ENCODE measurements around the gene HMGB2.

Gene HMGB2

DNA sequence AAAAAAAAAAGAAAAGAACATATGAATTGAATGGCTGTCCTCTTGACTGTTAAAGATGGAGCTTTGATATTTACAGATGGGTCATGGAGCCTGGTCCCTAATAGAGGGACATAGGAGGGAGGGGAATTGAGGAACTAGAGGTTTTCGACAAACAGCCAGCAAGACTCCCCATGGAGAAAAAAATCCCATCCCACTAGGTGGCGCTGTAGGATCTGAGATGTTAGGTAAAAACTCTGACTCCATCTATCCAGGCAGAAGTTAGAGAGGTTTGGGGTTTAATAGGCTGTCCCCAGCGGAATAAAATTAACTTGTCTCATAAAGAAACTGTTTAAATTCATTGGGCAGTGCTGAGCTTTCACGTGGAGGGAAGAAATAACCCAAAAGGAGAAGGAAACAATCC lies 45.9 kb downstream of the HMGB2 start:
- Histone ChIP-seq H3K36me3 (ENCODE audit: control insufficient read depth in 2 of 2, insufficient read depth in 2 of 2, low read length in 2 of 2) (no peaks in the 10 kb centered on the region), H3K4me3 (ENCODE audit: low read length in 2 of 2) (no peak overlapping the region), H3K4me1 (ENCODE audit: control insufficient read depth, insufficient read depth, low read length) (no peaks in the 10 kb centered on the region), H3K9me3 (ENCODE audit: control insufficient read depth in 2 of 2, low read length in 2 of 2) (no peaks in the 10 kb centered on the region), H3K27me3 (ENCODE audit: control insufficient read depth in 1 of 2, insufficient read depth in 2 of 2, low read length in 2 of 2) (no peaks in the 10 kb centered on the region), H3K27ac (ENCODE audit: low read length) (no peak overlapping the region), H3K9ac (ENCODE audit: low read length in 2 of 2) (no peak overlapping the region)

DNA sequence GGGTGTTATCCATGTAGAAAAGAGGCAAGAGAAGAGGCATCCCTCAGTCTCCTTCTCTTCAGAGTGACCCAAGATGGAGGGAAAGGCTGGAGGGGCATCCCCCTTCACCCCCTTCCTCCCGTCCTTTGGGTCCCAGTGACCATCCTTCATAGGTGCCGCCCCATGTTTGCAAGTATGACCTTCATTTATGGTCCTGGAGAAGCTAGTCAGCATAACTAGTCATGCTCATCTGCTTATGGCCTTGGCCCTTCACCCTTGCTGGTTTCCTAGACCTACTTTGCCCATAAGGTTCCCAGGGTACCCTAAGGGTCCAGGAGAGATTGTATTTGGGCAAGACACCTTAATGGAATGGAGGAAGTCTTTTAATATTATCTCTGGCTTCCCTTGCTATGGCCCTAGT lies 46.7 kb downstream of the HMGB2 start:
- Histone ChIP-seq H3K4me1 (ENCODE audit: control insufficient read depth, insufficient read depth, low read length) (no peaks in the 10 kb centered on the region), H3K9me3 (ENCODE audit: control insufficient read depth in 2 of 2, low read length in 2 of 2) (no peaks in the 10 kb centered on the region)

DNA sequence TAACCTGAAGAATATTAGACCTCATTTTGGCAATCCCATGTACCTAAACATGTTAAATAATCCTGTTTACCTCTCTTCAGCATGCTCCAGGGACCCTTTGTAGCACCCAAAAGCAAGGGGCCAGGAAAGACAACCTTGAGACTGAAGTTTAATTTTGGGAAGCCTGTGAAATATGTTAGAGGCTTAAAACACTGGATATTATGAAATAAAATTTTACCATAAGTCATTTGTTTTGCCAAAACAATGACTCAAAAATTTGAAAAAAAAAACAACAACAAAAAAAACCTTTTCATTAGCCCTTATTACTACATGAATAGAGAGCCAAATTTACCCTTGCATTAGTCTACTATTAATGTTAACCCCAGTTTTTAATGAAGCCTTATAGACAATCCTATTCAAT lies 49.7 kb downstream of the HMGB2 start:
- Histone ChIP-seq H3K36me3 (ENCODE audit: control insufficient read depth in 2 of 2, insufficient read depth in 2 of 2, low read length in 2 of 2) (no peaks in the 10 kb centered on the region), H3K27me3 (ENCODE audit: control insufficient read depth in 1 of 2, insufficient read depth in 2 of 2, low read length in 2 of 2) (no peaks in the 10 kb centered on the region)

More for the DNA sequence above, 46.7 kb downstream of the HMGB2 start:
- H3K36me3 ChIP-seq (ENCODE audit: control insufficient read depth in 2 of 2, insufficient read depth in 2 of 2, low read length in 2 of 2), result no peaks in the 10 kb centered on the region
- no peak overlapping the region for H3K4me3 ChIP-seq (ENCODE audit: low read length in 2 of 2)
- no peak overlapping the region for H3K27ac ChIP-seq (ENCODE audit: low read length)
- H3K9ac ChIP-seq (ENCODE audit: low read length in 2 of 2), result no peak overlapping the region
- H3K27me3 ChIP-seq (ENCODE audit: control insufficient read depth in 1 of 2, insufficient read depth in 2 of 2, low read length in 2 of 2), result no peaks in the 10 kb centered on the region

DNA sequence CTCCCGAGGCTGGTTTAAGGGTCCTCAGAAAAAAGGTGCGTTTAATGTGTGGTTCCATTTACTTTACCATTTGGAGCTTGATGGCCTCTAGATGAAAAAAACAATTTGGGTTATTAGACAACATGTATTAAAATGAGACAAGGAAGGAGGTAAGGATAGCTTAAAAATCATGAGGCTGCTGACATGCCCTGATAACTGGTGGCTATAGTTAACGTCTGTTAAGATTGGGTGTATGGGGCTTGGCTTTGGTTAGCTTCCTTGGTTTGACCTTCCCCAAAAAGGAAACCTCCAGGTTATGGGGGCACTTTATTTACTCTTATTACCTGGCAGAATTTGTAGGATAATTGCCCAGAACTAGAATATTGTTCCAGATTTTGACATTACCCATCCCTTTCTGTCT lies 51.5 kb downstream of the HMGB2 start:
- Histone ChIP-seq H3K9me3 (ENCODE audit: control insufficient read depth in 2 of 2, low read length in 2 of 2) (no peaks in the 10 kb centered on the region), H3K27ac (ENCODE audit: low read length) (no peak overlapping the region), H3K9ac (ENCODE audit: low read length in 2 of 2) (no peak overlapping the region), H3K4me1 (ENCODE audit: control insufficient read depth, insufficient read depth, low read length) (no peaks in the 10 kb centered on the region), H3K4me3 (ENCODE audit: low read length in 2 of 2) (peak overlapping the region in 1 of 2 donors; percentile 44), H3K27me3 (ENCODE audit: control insufficient read depth in 1 of 2, insufficient read depth in 2 of 2, low read length in 2 of 2) (no peaks in the 10 kb centered on the region), H3K36me3 (ENCODE audit: control insufficient read depth in 2 of 2, insufficient read depth in 2 of 2, low read length in 2 of 2) (no peaks in the 10 kb centered on the region)

More for the DNA sequence above, 49.7 kb downstream of the HMGB2 start:
- H3K4me1 ChIP-seq (ENCODE audit: control insufficient read depth, insufficient read depth, low read length), result no peaks in the 10 kb centered on the region
- no peak overlapping the region for H3K27ac ChIP-seq (ENCODE audit: low read length)
- H3K9me3 ChIP-seq (ENCODE audit: control insufficient read depth in 2 of 2, low read length in 2 of 2), result no peaks in the 10 kb centered on the region
- no peak overlapping the region for H3K9ac ChIP-seq (ENCODE audit: low read length in 2 of 2)
- H3K4me3 ChIP-seq (ENCODE audit: low read length in 2 of 2), result no peak overlapping the region

DNA sequence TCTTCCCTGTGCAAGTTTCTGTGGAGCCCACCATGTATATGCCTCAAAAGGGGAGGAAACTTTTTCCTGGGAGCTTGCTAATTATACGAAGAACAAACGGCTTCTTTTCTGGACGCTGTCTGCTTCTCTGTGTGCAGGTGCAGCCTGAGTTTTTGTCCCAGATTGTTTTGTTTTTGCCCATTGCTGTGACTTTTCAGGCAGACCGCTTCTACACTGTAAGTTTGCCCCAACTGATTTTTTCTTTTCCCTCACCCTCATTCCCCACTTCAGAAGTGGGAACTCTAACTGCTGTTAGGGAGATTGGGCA lies 51.9 kb downstream of the HMGB2 start:
- H3K9me3 ChIP-seq (ENCODE audit: control insufficient read depth in 2 of 2, low read length in 2 of 2), result no peaks in the 10 kb centered on the region
- H3K9ac ChIP-seq (ENCODE audit: low read length in 2 of 2), result no peak overlapping the region
- no peak overlapping the region for H3K27ac ChIP-seq (ENCODE audit: low read length)
- no peaks in the 10 kb centered on the region for H3K4me1 ChIP-seq (ENCODE audit: control insufficient read depth, insufficient read depth, low read length)
- H3K36me3 ChIP-seq (ENCODE audit: control insufficient read depth in 2 of 2, insufficient read depth in 2 of 2, low read length in 2 of 2), result no peaks in the 10 kb centered on the region
- H3K4me3 ChIP-seq (ENCODE audit: low read length in 2 of 2), result peak overlapping the region in 1 of 2 donors; percentile 44
- no peaks in the 10 kb centered on the region for H3K27me3 ChIP-seq (ENCODE audit: control insufficient read depth in 1 of 2, insufficient read depth in 2 of 2, low read length in 2 of 2)

DNA sequence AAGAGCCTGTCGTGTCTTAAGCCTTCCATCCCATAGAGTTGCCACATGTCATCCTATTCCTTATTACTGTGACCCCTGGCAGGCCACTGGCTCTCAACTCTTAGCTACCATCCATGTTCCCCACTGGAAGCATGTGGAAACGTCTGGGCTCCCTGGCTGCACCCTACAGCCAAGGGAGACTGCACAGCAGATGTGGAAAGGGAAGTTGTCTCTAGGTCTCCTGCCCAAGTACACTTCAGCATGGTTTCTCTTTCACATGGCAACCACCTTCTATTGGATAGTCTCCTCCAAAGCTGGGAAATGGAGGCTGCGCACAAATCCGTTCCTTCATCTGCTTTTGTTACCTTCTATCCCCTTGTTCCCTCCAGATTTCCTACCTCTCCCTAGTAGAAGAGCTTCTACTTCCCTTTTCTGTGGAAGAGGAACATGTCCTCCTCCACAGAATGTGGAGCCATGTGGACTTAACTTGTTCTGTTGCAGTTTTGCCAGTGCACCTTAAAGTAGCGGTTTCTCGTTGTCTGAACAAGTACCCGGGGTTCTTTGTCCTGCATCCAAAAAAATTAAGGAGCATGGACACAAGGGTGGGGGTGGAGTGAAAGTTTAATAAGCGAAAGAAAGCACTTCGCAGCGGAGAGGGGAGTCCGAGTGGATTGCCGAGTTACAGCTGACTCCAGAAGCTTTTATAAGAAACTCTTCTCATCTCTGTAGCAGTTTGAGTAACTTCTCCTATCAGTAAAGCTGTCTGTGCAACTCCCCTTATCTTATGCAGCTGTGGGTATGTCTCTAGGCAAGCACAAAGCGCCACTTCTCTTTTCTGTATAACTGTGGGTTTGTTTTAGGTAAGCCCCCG lies 52.5 kb downstream of the HMGB2 start:
- Histone ChIP-seq H3K4me1 (ENCODE audit: control insufficient read depth, insufficient read depth, low read length) (no peaks in the 10 kb centered on the region), H3K36me3 (ENCODE audit: control insufficient read depth in 2 of 2, insufficient read depth in 2 of 2, low read length in 2 of 2) (no peaks in the 10 kb centered on the region), H3K27ac (ENCODE audit: low read length) (no peak overlapping the region), H3K9me3 (ENCODE audit: control insufficient read depth in 2 of 2, low read length in 2 of 2) (no peaks in the 10 kb centered on the region), H3K9ac (ENCODE audit: low read length in 2 of 2) (no peak overlapping the region), H3K4me3 (ENCODE audit: low read length in 2 of 2) (peak overlapping the region; percentile 7 to 44), H3K27me3 (ENCODE audit: control insufficient read depth in 1 of 2, insufficient read depth in 2 of 2, low read length in 2 of 2) (no peaks in the 10 kb centered on the region)

Measured in stomach smooth muscle (tissue), 2 donors.